Astrocyte (in vitro differentiated cells and primary cell): Measurements from ENCODE around the gene ADD1. TPM values are rescaled to one million over a fixed set of nuclear protein-coding genes. Genes with fewer than 3 reads are reported as not detected.
"Not testable (repeated sequence)": the region's sequence is repeated elsewhere in the genome, so short reads cannot be mapped to it uniquely, and the experiment has no call there.

Experiments
- DNase-seq: peaks from one replicate; pipeline ENCODE4 v3.0.0-alpha.2; 2010; ENCODE audit warnings: low read depth
- FAIRE-seq: peaks from 2 replicates; lab custom pipeline; 2011; peaks lifted over from hg19 to GRCh38; lab: Jason Lieb, UNC
- H2AFZ ChIP-seq: 2 replicates; pipeline ENCODE4 v1.6.0; 2012; ENCODE audit warnings: low read depth, low read length, inconsistent platforms
- H3K27ac ChIP-seq: 2 replicates; pipeline ENCODE4 v1.5.1; 2011; ENCODE audit warnings: low read depth, low read length, inconsistent platforms
- H3K27me3 ChIP-seq: 2 replicates; pipeline ENCODE4 v1.6.0; 2011; ENCODE audit warnings: low read length, inconsistent platforms; ENCODE audit not compliant: insufficient read depth
- H3K36me3 ChIP-seq: 2 replicates; pipeline ENCODE4 v1.5.1; 2011; ENCODE audit warnings: low read length, inconsistent platforms; ENCODE audit not compliant: insufficient read depth
- H3K4me1 ChIP-seq: 2 replicates; pipeline ENCODE4 v1.5.1; 2011; ENCODE audit warnings: low read length, inconsistent platforms; ENCODE audit not compliant: insufficient read depth
- H3K4me2 ChIP-seq: 2 replicates; pipeline ENCODE4 v1.6.0; 2012; ENCODE audit warnings: low read length, inconsistent platforms
- H3K4me3 ChIP-seq: 2 replicates; pipeline ENCODE4 v1.5.1; 2011; ENCODE audit warnings: low read depth, mild to moderate bottlenecking, low read length, inconsistent platforms; ENCODE audit not compliant: insufficient read depth
- H3K79me2 ChIP-seq: 2 replicates; pipeline ENCODE4 v1.6.0; 2012; ENCODE audit warnings: mild to moderate bottlenecking, low read length, inconsistent platforms; ENCODE audit not compliant: insufficient read depth
- H3K9ac ChIP-seq: 2 replicates; pipeline ENCODE4 v1.6.0; 2012; ENCODE audit warnings: mild to moderate bottlenecking, low read length, inconsistent platforms
- H3K9me3 ChIP-seq: 2 replicates; pipeline ENCODE4 v1.5.1; 2012; ENCODE audit warnings: low read depth, mild to moderate bottlenecking, low read length, inconsistent platforms; ENCODE audit not compliant: insufficient read depth
- H4K20me1 ChIP-seq: 2 replicates; pipeline ENCODE4 v1.6.0; 2012; ENCODE audit warnings: low read length, inconsistent platforms; ENCODE audit not compliant: insufficient read depth
- H3K27ac Mint-ChIP-seq: one replicate; pipeline ENCODE4 v1.8.0; 2021; ENCODE audit warnings: mild to moderate bottlenecking, mixed read lengths; ENCODE audit not compliant: unreplicated experiment
- H3K27me3 Mint-ChIP-seq: one replicate; pipeline ENCODE4 v1.8.0; 2021; ENCODE audit warnings: low read depth, mixed read lengths; ENCODE audit not compliant: unreplicated experiment
- H3K36me3 Mint-ChIP-seq: one replicate; pipeline ENCODE4 v1.8.0; 2021; ENCODE audit warnings: low read depth, mixed read lengths; ENCODE audit not compliant: unreplicated experiment
- H3K4me1 Mint-ChIP-seq: one replicate; pipeline ENCODE4 v1.8.0; 2021; ENCODE audit warnings: low read depth, mixed read lengths; ENCODE audit not compliant: unreplicated experiment
- H3K4me3 Mint-ChIP-seq: one replicate; pipeline ENCODE4 v1.8.0; 2021; ENCODE audit warnings: mild to moderate bottlenecking, moderate library complexity, mixed read lengths; ENCODE audit not compliant: unreplicated experiment
- H3K9me3 Mint-ChIP-seq: one replicate; pipeline ENCODE4 v1.8.0; 2021; ENCODE audit warnings: mild to moderate bottlenecking, mixed read lengths; ENCODE audit not compliant: unreplicated experiment
- EZH2 ChIP-seq: IDR thresholded peaks from 2 replicates; pipeline ENCODE4 v1.6.1; 2012; ENCODE audit warnings: mild to moderate bottlenecking, low read length, inconsistent platforms; ENCODE audit not compliant: insufficient read depth
- total RNA-seq: library from RNA; stranded (reverse); gene quantifications from 2 replicates; pipeline ENCODE4 v1.2.1, GENCODE V29; 2021
- TF ChIP-seq, protein P1 (sequence below): IDR thresholded peaks from 2 replicates; pipeline ENCODE4 v1.5.1; 2011; ENCODE audit warnings: low read depth, mild to moderate bottlenecking, inconsistent platforms, low read length, moderate library complexity; ENCODE audit not compliant: insufficient read depth

ADD1 gene
- total RNA-seq, 1 donor from 2014 or later = 280 TPM

DNA sequence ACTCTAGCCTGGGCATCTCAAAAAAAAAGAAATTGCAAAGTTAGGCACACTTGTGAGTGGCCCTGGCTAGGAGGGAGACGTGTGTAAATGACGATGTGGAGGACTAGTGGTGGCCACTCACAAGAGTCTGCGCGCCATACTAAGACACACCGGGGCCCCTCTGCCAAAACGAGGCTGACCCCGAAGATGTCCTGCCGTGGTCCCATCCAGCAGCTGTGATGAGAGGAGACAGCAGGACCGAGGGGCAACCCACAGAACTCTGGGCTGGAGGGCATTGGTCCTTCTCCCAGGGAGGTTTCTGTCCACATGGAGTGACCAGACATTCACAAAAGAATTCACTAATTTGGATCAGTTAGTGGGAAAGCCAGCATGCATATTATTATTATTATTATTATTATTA is 72.1 kb downstream of the ADD1 start:
- peaks cover 36% of the 10 kb centered on the region for H3K79me2 ChIP-seq
- FAIRE-seq = no peak
- no peaks in the 10 kb centered on the region for H3K27me3 Mint-ChIP-seq

GRCh38 chr4:2916696-2917095 is 73.1 kb downstream of the ADD1 start:
- H3K9ac ChIP-seq, H3K9me3 ChIP-seq, H3K4me1 ChIP-seq, H3K9me3 Mint-ChIP-seq, FAIRE-seq, H3K4me2 ChIP-seq, H3K4me3 Mint-ChIP-seq, H3K4me3 ChIP-seq, H3K27me3 Mint-ChIP-seq, H3K27ac Mint-ChIP-seq, H2AFZ ChIP-seq, H3K27me3 ChIP-seq, H3K27ac ChIP-seq, H3K4me1 Mint-ChIP-seq, DNase-seq: not testable (repeated sequence)
- H4K20me1 ChIP-seq = peaks cover 42% of the 10 kb centered on the region
- peaks cover 12% of the 10 kb centered on the region for H3K36me3 ChIP-seq
- H3K36me3 Mint-ChIP-seq = peaks cover 42% of the 10 kb centered on the region
- peaks cover 39% of the 10 kb centered on the region for H3K79me2 ChIP-seq

More for the DNA sequence above, 72.1 kb downstream of the ADD1 start:
- TF ChIP-seq, protein P1, sequence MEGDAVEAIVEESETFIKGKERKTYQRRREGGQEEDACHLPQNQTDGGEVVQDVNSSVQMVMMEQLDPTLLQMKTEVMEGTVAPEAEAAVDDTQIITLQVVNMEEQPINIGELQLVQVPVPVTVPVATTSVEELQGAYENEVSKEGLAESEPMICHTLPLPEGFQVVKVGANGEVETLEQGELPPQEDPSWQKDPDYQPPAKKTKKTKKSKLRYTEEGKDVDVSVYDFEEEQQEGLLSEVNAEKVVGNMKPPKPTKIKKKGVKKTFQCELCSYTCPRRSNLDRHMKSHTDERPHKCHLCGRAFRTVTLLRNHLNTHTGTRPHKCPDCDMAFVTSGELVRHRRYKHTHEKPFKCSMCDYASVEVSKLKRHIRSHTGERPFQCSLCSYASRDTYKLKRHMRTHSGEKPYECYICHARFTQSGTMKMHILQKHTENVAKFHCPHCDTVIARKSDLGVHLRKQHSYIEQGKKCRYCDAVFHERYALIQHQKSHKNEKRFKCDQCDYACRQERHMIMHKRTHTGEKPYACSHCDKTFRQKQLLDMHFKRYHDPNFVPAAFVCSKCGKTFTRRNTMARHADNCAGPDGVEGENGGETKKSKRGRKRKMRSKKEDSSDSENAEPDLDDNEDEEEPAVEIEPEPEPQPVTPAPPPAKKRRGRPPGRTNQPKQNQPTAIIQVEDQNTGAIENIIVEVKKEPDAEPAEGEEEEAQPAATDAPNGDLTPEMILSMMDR = no peak
- TF ChIP-seq EZH2 = no peak
- H3K9ac ChIP-seq = no peak overlapping the region
- no peak overlapping the region for H3K27ac Mint-ChIP-seq
- H3K4me3 Mint-ChIP-seq = no peak overlapping the region
- H3K4me1 ChIP-seq = no peaks in the 10 kb centered on the region
- H3K4me2 ChIP-seq = no peak overlapping the region
- H2AFZ ChIP-seq = no peak overlapping the region
- H3K27me3 ChIP-seq = no peaks in the 10 kb centered on the region
- H3K36me3 ChIP-seq = peaks cover 18% of the 10 kb centered on the region
- peaks cover 1% of the 10 kb centered on the region for H3K9me3 Mint-ChIP-seq
- H3K9me3 ChIP-seq = no peaks in the 10 kb centered on the region
- H3K4me1 Mint-ChIP-seq = no peaks in the 10 kb centered on the region
- peaks cover 50% of the 10 kb centered on the region for H4K20me1 ChIP-seq
- H3K27ac ChIP-seq = no peak overlapping the region
- DNase-seq = no peak
- peaks cover 41% of the 10 kb centered on the region for H3K36me3 Mint-ChIP-seq
- H3K4me3 ChIP-seq = no peak overlapping the region

- DNase-seq, H3K27ac Mint-ChIP-seq, H3K4me3 ChIP-seq, H3K27ac ChIP-seq, H3K27me3 ChIP-seq, H3K9ac ChIP-seq, H3K4me1 ChIP-seq, H3K4me3 Mint-ChIP-seq, H3K27me3 Mint-ChIP-seq, FAIRE-seq, H3K36me3 ChIP-seq, H3K4me2 ChIP-seq, H3K9me3 ChIP-seq, H2AFZ ChIP-seq, H3K9me3 Mint-ChIP-seq: not testable (repeated sequence)
- H3K4me1 Mint-ChIP-seq = peaks cover 10% of the 10 kb centered on the region
- H3K79me2 ChIP-seq = peaks cover 47% of the 10 kb centered on the region
- H4K20me1 ChIP-seq = peaks cover 36% of the 10 kb centered on the region
- H3K36me3 Mint-ChIP-seq = peaks cover 43% of the 10 kb centered on the region
These were observed 74.7 kb downstream of the ADD1 start for GRCh38 chr4:2918300-2918699.

DNA sequence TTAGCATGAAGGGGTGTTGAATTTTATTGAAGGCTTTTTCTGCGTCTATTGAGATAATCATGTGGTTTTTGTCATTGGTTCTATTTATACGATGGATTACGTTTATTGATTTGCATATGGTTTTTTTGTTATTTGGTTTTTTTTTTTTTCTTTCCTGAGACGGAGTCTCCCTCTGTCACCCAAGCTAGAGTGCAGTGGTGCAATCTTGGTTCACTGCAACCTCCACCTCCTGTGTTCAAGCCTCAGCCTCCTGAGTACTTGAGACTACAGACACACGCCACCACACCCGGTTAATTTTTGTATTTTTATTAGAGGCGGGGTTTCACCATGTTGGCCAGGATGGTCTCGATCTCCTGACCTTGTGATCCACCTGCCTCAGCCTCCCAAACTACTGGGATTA is 75.1 kb downstream of the ADD1 start:
- Histone ChIP-seq H3K4me1 (peaks cover 11% of the 10 kb centered on the region), H3K79me2 (peaks cover 52% of the 10 kb centered on the region), H4K20me1 (peaks cover 32% of the 10 kb centered on the region)
- H3K9ac ChIP-seq, H3K9me3 Mint-ChIP-seq, H3K9me3 ChIP-seq, H3K27me3 ChIP-seq, H3K27ac Mint-ChIP-seq, H3K36me3 ChIP-seq, DNase-seq, H3K27me3 Mint-ChIP-seq, H2AFZ ChIP-seq, H3K4me3 Mint-ChIP-seq, H3K4me3 ChIP-seq, H3K4me2 ChIP-seq, H3K27ac ChIP-seq, FAIRE-seq: not testable (repeated sequence)
- Mint-ChIP-seq H3K4me1 (peaks cover 14% of the 10 kb centered on the region), H3K36me3 (peaks cover 40% of the 10 kb centered on the region)

GRCh38 chr4:2922453-2923101 is 78.9 kb downstream of the ADD1 start:
- DNase-seq = peak; percentile 55
- not testable (repeated sequence) for H3K9me3 Mint-ChIP-seq, H3K27me3 ChIP-seq, H2AFZ ChIP-seq, H3K9me3 ChIP-seq, H3K4me3 ChIP-seq, H3K36me3 ChIP-seq, FAIRE-seq, H3K27me3 Mint-ChIP-seq
- H3K4me1 ChIP-seq = peaks cover 11% of the 10 kb centered on the region
- Mint-ChIP-seq H3K36me3 (peaks cover 38% of the 10 kb centered on the region), H3K4me1 (peaks cover 14% of the 10 kb centered on the region), H3K27ac (peak overlapping the region; percentile 92), H3K4me3 (peak overlapping the region; percentile 68)
- peak overlapping the region; percentile 67 for H3K4me2 ChIP-seq
- peaks cover 69% of the 10 kb centered on the region for H3K79me2 ChIP-seq
- H3K9ac ChIP-seq = peak overlapping the region; percentile 25
- H4K20me1 ChIP-seq = peaks cover 21% of the 10 kb centered on the region
- H3K27ac ChIP-seq = peak overlapping the region; percentile 55
